ENCODE results near the gene DOP1A. TPM values are rescaled to one million over a fixed set of nuclear protein-coding genes. Genes with fewer than 3 reads are reported as not detected.

The DOP1A gene
- total RNA-seq, 1 experiment from 2014 or later: 17.0 TPM

GRCh38 chr6:83097675-83098074 lies 30.2 kb downstream of the DOP1A start:
- Histone ChIP-seq H2BK12ac (ENCODE audit: insufficient read length, low read depth, low read length) (no peak overlapping the region), H4K91ac (ENCODE audit: insufficient read length, low read depth, low read length) (no peak overlapping the region), H4K20me1 (ENCODE audit: control insufficient read depth, insufficient read depth, insufficient read length) (no peaks in the 10 kb centered on the region), H3K4ac (ENCODE audit: low read depth, low read length) (no peak overlapping the region), H3K23me2 (ENCODE audit: insufficient read length, low read depth, low read length, poor library complexity, severe bottlenecking) (no peaks in the 10 kb centered on the region), H3K27ac (ENCODE audit: insufficient read length, low read depth, low read length) (no peak overlapping the region), H2BK120ac (ENCODE audit: low read depth, low read length, poor library complexity, severe bottlenecking) (no peak overlapping the region), H3K4me1 (ENCODE audit: insufficient read depth, low read length) (no peaks in the 10 kb centered on the region), H3T11ph (ENCODE audit: low read length) (no peak overlapping the region), H3K79me1 (ENCODE audit: insufficient read depth, low read depth, low read length, poor library complexity, severe bottlenecking) (no peaks in the 10 kb centered on the region), H3K9ac (ENCODE audit: extremely low read depth, insufficient read length, low read length) (no peak overlapping the region), H2BK20ac (ENCODE audit: low read depth, low read length, poor library complexity, severe bottlenecking) (no peak overlapping the region), H2BK15ac (ENCODE audit: low read depth, low read length) (no peak overlapping the region), H2AFZ (ENCODE audit: low read length) (no peak overlapping the region), H2AK5ac (ENCODE audit: insufficient read length, low read length) (no peak overlapping the region), H3K18ac (ENCODE audit: insufficient read length, low read depth, low read length) (no peak overlapping the region), H3K79me2 (ENCODE audit: insufficient read depth, low read length) (no peaks in the 10 kb centered on the region), H3K27me3 (ENCODE audit: insufficient read depth, low read length) (no peaks in the 10 kb centered on the region), H3K9me3 (ENCODE audit: control insufficient read depth, low read depth, low read length) (no peaks in the 10 kb centered on the region), H4K8ac (replicated peaks; ENCODE audit: insufficient read length, low read depth, low read length) (no peak overlapping the region), H3K23ac (ENCODE audit: insufficient read length, low read depth, low read length) (no peak overlapping the region), H3K4me2 (ENCODE audit: insufficient read depth, insufficient read length, low read length) (no peak overlapping the region), H3K56ac (ENCODE audit: insufficient read length, low read depth, low read length) (no peak overlapping the region), H3K14ac (ENCODE audit: insufficient read depth, low read length) (no peak overlapping the region), H4K5ac (ENCODE audit: insufficient read length, low read depth, low read length) (no peak overlapping the region), H2BK5ac (ENCODE audit: insufficient read length, low read length) (no peak overlapping the region)
- no peaks in the 10 kb centered on the region for H3K9me3 Mint-ChIP-seq
- H3K27me3 Mint-ChIP-seq (ENCODE audit: low read depth): no peaks in the 10 kb centered on the region
- no peak for TF ChIP-seq CTCF (conservative IDR thresholded peaks at IDR 0.05)
- peaks cover 3 to 6% of the 10 kb centered on the region in 2 experiments for H3K4me1 Mint-ChIP-seq
- peaks cover 2 to 7% (median 4%) of the 10 kb centered on the region in 3 experiments; a peak in 5 of 7 replicates for H3K36me3 Mint-ChIP-seq (ENCODE audit: insufficient read depth in 1 of 3, low read depth in 3 of 3)
- no peak for DNase-seq
- no peak overlapping the region for H3K27ac Mint-ChIP-seq
- WGBS (ENCODE audit: extremely low coverage, insufficient read length, low lambda C conversion rate): no CpG with 5 or more reads among the region's 1 CpG
- H3K4me3 Mint-ChIP-seq: no peak overlapping the region

Data from H9 (cell line).